BJ (cell line): ENCODE results near the gene ONECUT3. TPM values are rescaled to one million over a fixed set of nuclear protein-coding genes. Genes with fewer than 3 reads are reported as not detected.

Experiments
- CTCF ChIA-PET: fragments of 350-600 bp; formaldehyde crosslinking; extraction: SDS; loops from one replicate; lab custom pipeline; 2021; ENCODE audit warnings: antibody characterized with exemption, inconsistent platforms; lab: Yijun Ruan, JAX
- POLR2A ChIA-PET: fragments of 300-600 bp; sonication (Branson Sonifier 250); formaldehyde crosslinking; extraction: SDS; loops from one replicate; lab custom pipeline; 2021; ENCODE audit warnings: antibody characterized with exemption; lab: Charles Lee
- DNase-seq: peaks from one replicate; pipeline ENCODE4 v3.0.0-alpha.2; 2011; ENCODE audit warnings: low read depth
- H3K27me3 ChIP-seq: 2 replicates; pipeline ENCODE4 v1.6.0; 2011; ENCODE audit warnings: low read length; ENCODE audit not compliant: control insufficient read depth, insufficient read depth
- H3K36me3 ChIP-seq: 2 replicates; pipeline ENCODE4 v1.5.1; 2011; ENCODE audit warnings: low read length; ENCODE audit not compliant: control insufficient read depth, insufficient read depth
- H3K4me3 ChIP-seq: 2 replicates; pipeline ENCODE4 v1.5.1; 2011; ENCODE audit warnings: low read depth, mild to moderate bottlenecking, control low read depth, low read length
- polyA plus RNA-seq: library from polyadenylated mRNA; depleted of rRNA; stranded (reverse); fragments of >200 nt; gene quantifications from 2 replicates; pipeline ENCODE4 v1.2.3, GENCODE V29; 2011
- TF ChIP-seq, protein P1 (sequence below): IDR thresholded peaks from 2 replicates; pipeline ENCODE4 v1.5.1; 2011; ENCODE audit warnings: low read depth, mild to moderate bottlenecking, control low read depth, inconsistent platforms, low read length, moderate library complexity; ENCODE audit not compliant: insufficient read depth

The ONECUT3 gene
- polyA plus RNA-seq, 1 experiment, result not detected

DNA sequence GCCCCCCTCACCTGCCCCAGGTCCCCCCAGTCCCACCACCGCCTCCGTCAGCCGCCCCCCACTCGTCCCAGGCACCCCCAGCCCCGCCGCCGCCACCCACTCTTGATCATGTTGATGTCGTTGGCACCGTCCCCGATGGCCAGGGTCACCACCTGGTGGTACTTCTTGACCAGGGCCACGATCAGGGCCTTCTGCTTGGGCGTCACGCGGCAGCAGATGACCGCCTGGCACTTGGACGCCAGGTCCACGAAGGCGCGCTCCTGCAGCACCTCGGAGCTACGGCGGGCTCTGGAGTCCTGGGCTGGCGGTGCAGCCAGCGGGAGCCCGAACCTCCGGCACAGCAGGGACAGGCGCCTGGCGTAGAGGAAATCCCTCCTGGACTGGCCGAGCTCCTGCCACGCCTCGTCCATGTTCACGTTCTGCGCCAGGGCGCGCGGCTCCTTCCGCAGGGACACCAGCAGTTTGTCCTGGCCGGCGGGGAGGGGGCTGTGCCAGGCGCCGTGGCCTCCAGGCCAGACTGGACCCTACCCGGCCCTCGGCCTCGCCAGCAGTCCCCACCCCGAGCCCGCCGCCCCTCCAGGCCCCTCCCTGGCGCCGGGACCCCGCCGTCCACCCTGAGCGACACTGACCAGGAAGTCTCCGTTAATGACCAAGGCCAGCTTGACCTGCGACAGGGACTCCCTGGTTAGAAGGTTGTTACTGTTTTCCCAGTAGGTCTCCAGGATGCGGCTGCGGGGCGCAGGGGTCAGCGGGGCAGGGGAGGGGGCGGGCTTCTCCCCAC lies 36.1 kb downstream of the ONECUT3 start:
- H3K36me3 ChIP-seq, result no peaks in the 10 kb centered on the region
- no peaks in the 10 kb centered on the region; the same call in none of the 2 replicates for H3K27me3 ChIP-seq
- CTCF ChIA-PET, result interaction anchor here (0.9 to 3.3 kb wide), 6 partner anchors 9 to 117 kb away, joined by 3 to 14 read pairs (median 5); no protein-coding TSS in a partner anchor
- TF ChIP-seq, protein P1, sequence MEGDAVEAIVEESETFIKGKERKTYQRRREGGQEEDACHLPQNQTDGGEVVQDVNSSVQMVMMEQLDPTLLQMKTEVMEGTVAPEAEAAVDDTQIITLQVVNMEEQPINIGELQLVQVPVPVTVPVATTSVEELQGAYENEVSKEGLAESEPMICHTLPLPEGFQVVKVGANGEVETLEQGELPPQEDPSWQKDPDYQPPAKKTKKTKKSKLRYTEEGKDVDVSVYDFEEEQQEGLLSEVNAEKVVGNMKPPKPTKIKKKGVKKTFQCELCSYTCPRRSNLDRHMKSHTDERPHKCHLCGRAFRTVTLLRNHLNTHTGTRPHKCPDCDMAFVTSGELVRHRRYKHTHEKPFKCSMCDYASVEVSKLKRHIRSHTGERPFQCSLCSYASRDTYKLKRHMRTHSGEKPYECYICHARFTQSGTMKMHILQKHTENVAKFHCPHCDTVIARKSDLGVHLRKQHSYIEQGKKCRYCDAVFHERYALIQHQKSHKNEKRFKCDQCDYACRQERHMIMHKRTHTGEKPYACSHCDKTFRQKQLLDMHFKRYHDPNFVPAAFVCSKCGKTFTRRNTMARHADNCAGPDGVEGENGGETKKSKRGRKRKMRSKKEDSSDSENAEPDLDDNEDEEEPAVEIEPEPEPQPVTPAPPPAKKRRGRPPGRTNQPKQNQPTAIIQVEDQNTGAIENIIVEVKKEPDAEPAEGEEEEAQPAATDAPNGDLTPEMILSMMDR, result no peak
- DNase-seq, result no peak
- POLR2A ChIA-PET, result no interaction called here
- no peak overlapping the region for H3K4me3 ChIP-seq

DNA sequence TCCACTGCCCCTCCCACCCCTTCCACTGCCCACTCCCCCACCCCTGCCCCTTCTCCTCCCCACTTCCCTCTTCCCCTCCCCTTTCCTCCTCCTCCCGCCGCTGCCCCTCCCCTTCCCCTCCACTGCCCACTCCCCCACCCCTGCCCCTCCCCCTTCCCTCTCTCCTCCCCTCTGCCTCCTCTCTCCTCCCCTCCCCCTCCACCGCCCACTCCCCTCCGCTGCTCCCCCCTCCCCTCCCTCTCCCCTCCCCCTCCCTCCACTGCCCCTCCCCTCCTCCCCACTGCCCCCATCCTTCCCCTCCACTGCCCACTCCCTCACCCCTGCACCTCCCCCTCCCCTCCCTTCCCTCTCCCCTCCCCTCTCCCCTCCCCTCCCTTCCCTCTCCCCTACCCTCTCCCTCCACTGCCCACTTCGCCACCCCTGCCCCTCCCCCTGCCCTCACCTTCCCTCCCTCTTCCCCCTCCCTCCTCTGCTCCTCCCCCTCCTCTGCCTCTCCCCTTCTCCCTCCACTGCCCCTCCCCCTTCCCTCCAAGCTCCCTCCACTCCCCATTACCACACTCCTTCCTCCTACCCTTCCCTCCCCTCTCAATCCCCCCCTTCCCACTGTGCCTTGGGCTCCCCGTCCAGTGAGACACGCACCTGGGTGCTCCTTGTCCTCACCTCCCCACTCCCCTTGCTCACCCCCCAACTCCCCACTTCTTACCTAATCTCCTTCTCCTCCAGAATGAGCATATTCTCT lies 36.9 kb downstream of the ONECUT3 start:
- Histone ChIP-seq H3K27me3 (no peaks in the 10 kb centered on the region; the same call in none of the 2 replicates), H3K4me3 (no peak overlapping the region), H3K36me3 (no peaks in the 10 kb centered on the region)
- DNase-seq, result no peak
- CTCF ChIA-PET, result interaction anchor here (1.3 to 3.3 kb wide), 3 partner anchors 9 to 117 kb away, joined by 7 to 14 read pairs (median 10); no protein-coding TSS in a partner anchor
- POLR2A ChIA-PET, result no interaction called here
- TF ChIP-seq, protein P1, result no peak

DNA sequence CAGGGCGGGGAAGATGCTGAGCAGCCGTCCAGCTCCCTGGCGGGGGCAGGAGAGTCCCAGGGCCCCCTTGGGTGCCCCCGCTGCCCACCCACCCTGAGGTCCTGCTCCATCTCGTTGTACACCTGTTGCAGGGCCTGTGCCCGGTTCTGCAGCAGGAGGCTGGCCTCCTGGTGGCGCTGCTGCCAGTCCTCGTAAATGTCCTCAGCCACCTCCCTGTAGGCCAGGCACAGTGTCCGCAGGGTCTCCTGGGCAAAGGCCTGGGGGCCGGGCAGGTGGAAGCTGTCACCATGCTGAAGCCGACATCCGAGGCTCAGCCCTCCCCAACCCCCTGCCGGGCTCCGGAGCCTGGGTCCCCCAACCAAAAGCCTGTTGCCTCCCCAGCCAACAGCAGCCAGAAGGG lies 38.6 kb downstream of the ONECUT3 start:
- CTCF ChIA-PET, result interaction anchor here (3.3 kb wide), 1 partner anchor 119 kb away, joined by 14 read pairs; no protein-coding TSS in a partner anchor
- Histone ChIP-seq H3K36me3 (no peaks in the 10 kb centered on the region), H3K4me3 (no peak overlapping the region), H3K27me3 (no peaks in the 10 kb centered on the region)
- no peak for DNase-seq
- POLR2A ChIA-PET, result no interaction called here
- TF ChIP-seq, protein P1, result no peak

DNA sequence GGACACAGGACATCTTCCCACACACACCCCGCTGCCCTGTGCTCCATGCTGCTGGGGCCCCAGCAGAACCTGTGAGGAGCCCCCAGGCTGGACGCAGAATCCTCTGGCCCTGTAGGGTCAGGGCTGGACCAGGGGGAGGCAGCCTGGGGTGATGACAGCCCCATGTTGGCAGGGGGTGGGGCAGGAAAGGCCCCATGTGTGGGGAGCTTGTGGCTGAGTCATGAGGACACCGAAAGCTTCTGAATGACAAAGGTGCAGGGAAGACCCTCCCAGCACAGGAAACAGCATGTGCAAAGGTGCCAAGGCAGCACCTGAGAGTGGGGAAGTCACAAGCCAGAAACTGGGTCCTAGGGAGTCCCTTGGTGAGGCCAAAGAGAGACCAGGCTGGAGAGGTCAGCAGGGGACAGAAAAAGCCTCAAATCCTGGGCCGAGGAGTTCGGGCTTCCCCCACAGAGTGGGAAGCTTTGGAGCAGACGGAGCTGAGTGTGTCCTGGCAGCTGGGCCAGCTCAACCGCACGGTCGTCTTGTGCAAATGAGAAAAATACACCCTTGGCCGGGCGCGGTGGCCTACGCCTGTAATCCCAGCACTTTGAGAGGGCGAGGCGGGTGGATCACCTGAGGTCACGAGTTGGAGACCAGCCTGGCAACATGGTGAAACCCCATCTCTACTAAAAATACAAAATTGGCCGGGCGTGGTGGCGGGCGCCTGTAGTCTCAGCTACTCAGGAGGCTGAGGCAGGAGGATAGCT lies 41.3 kb downstream of the ONECUT3 start:
- ChIA-PET CTCF (interaction anchor here (0.9 to 6.6 kb wide), 15 partner anchors 9 to 251 kb away, joined by 3 to 81 read pairs (median 5); no protein-coding TSS in a partner anchor), POLR2A (no interaction called here)
- TF ChIP-seq, protein P1, result no peak
- no peak for DNase-seq
- no peak overlapping the region for H3K4me3 ChIP-seq
- H3K27me3 ChIP-seq, result no peaks in the 10 kb centered on the region
- no peaks in the 10 kb centered on the region; the same call in 1 of the 2 replicates for H3K36me3 ChIP-seq
